ENCODE measurements around the gene MRPS12. TPM values are rescaled to one million over a fixed set of nuclear protein-coding genes. Genes with fewer than 3 reads are reported as not detected.

Gene MRPS12
- polyA plus RNA-seq, 2 of the 4 experiments (the other 2 are of a cell fraction) = 92.8 to 217 TPM

- Histone ChIP-seq H3K4me1 (0 out of 3 replicates have a peak, but pooled peaks cover 5% of the 10 kb centered on the region), H3K9me3 (no peaks in the 10 kb centered on the region), H3K27ac (peak overlapping the region in 1 of 2 experiments; percentile 14; a peak in 1 of 6 replicates), H3K4me2 (no peak overlapping the region), H3K4me3 (no peak overlapping the region)
- FAIRE-seq = peak; percentile 96
- DNase-seq (ENCODE audit: low read depth in 1 of 2, low spot score in 1 of 2) = peak; percentile 75 to 90
- POLR2A ChIA-PET = interaction anchor here (0.7 to 4.0 kb wide), 2 partner anchors 13 to 515 kb away, joined by 3 to 20 read pairs; partner anchors contain the start of genes FAM98C, MRPS12 and SARS2
- WGBS (ENCODE audit: missing lambda C conversion rate) = 53% methylated on average over 13 of the region's 13 CpGs
- ATAC-seq = peak; percentile 72 to 84
- CTCF ChIA-PET = interaction anchor here (0.8 to 4.1 kb wide), 25 partner anchors 11 to 515 kb away, joined by 3 to 105 read pairs (median 5); partner anchors contain the start of genes FAM98C, HNRNPL, MRPS12 and NFKBIB
- TF ChIP-seq, protein P1, sequence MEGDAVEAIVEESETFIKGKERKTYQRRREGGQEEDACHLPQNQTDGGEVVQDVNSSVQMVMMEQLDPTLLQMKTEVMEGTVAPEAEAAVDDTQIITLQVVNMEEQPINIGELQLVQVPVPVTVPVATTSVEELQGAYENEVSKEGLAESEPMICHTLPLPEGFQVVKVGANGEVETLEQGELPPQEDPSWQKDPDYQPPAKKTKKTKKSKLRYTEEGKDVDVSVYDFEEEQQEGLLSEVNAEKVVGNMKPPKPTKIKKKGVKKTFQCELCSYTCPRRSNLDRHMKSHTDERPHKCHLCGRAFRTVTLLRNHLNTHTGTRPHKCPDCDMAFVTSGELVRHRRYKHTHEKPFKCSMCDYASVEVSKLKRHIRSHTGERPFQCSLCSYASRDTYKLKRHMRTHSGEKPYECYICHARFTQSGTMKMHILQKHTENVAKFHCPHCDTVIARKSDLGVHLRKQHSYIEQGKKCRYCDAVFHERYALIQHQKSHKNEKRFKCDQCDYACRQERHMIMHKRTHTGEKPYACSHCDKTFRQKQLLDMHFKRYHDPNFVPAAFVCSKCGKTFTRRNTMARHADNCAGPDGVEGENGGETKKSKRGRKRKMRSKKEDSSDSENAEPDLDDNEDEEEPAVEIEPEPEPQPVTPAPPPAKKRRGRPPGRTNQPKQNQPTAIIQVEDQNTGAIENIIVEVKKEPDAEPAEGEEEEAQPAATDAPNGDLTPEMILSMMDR (IDR thresholded peaks at IDR 0.05) = peak; percentile 49
- TF ChIP-seq, protein P2, sequence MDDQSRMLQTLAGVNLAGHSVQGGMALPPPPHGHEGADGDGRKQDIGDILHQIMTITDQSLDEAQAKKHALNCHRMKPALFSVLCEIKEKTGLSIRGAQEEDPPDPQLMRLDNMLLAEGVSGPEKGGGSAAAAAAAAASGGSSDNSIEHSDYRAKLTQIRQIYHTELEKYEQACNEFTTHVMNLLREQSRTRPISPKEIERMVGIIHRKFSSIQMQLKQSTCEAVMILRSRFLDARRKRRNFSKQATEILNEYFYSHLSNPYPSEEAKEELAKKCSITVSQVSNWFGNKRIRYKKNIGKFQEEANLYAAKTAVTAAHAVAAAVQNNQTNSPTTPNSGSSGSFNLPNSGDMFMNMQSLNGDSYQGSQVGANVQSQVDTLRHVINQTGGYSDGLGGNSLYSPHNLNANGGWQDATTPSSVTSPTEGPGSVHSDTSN (IDR thresholded peaks at IDR 0.05) = 0 out of 2 replicates have a peak, but pooled peaks have one; percentile 42
- no peak for TF ChIP-seq NR3C1 (IDR thresholded peaks at IDR 0.05)
- peak; percentile 65 for TF ChIP-seq SMC3 (IDR thresholded peaks at IDR 0.05)
- TF ChIP-seq PHF8 (IDR thresholded peaks at IDR 0.05; ENCODE audit: borderline replicate concordance, low read depth) = no peak
- peak; percentile 74; the same call in 1 of the 2 replicates for TF ChIP-seq POLR2AphosphoS2 (conservative IDR thresholded peaks at IDR 0.05; ENCODE audit: low read length)
- TF ChIP-seq RAD21 (conservative IDR thresholded peaks at IDR 0.05 in 1 of 2, IDR thresholded peaks at IDR 0.05 in 1 of 2) = peak; percentile 48 to 59
- no peak for TF ChIP-seq ZFP36 (IDR thresholded peaks at IDR 0.05; ENCODE audit: borderline replicate concordance, partially characterized antibody)
Measured at GRCh38 chr19:38917921-38918491, 12.7 kb upstream of the MRPS12 start.

DNA sequence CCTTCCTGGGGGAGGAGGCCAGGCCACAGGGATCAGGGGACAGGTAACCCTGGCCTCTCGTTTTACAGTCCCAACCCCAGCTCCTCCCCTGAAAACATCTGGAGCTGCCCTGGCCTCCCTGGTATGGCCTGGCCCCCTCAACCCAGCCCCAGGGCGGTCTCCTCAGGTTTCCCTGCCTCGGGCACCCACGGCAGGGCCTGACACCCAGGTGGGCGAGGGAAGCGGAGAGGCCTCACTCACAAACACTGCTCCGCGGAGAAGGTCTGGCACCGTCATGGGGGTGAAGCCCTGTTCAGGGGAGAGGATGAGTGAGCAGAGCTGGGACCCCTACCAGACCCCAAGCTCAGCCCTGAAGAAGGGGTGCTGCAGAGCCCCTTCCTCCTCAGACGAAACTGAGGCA is 12.2 kb upstream of the MRPS12 start:
- 88% methylated on average over 10 of the region's 10 CpGs for WGBS (ENCODE audit: missing lambda C conversion rate)
- no peaks in the 10 kb centered on the region for H3K9me3 ChIP-seq
- no peak for FAIRE-seq
- ChIA-PET POLR2A (interaction anchor here (0.6 to 4.0 kb wide), 2 partner anchors 12 to 155 kb away, joined by 4 to 20 read pairs; partner anchors contain the start of genes MRPS12 and SARS2), CTCF (interaction anchor here (1.0 to 4.1 kb wide), 18 partner anchors 11 to 516 kb away, joined by 3 to 105 read pairs (median 6); partner anchors contain the start of genes FAM98C, HNRNPL, MRPS12 and NFKBIB)
- no peak for TF ChIP-seq RFX5 (IDR thresholded peaks at IDR 0.05)
- TF ChIP-seq BHLHE40 (IDR thresholded peaks at IDR 0.05; ENCODE audit: low read depth, low read length) = no peak
- TF ChIP-seq FOSL2 (IDR thresholded peaks at IDR 0.05) = no peak
- no peak for TF ChIP-seq FOSL2 (CRISPR knock-in tag; IDR thresholded peaks at IDR 0.05)
- TF ChIP-seq ESRRA (IDR thresholded peaks at IDR 0.05; ENCODE audit: borderline replicate concordance, low read length) = no peak
- no peak for TF ChIP-seq HOXA7 (CRISPR knock-in tag; IDR thresholded peaks at IDR 0.05)
- TF ChIP-seq, protein P3, sequence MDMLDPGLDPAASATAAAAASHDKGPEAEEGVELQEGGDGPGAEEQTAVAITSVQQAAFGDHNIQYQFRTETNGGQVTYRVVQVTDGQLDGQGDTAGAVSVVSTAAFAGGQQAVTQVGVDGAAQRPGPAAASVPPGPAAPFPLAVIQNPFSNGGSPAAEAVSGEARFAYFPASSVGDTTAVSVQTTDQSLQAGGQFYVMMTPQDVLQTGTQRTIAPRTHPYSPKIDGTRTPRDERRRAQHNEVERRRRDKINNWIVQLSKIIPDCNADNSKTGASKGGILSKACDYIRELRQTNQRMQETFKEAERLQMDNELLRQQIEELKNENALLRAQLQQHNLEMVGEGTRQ (IDR thresholded peaks at IDR 0.05) = no peak
- TF ChIP-seq EHMT2 (IDR thresholded peaks at IDR 0.05; ENCODE audit: low read depth) = no peak
- no peak for TF ChIP-seq PHF8 (IDR thresholded peaks at IDR 0.05; ENCODE audit: borderline replicate concordance, low read depth)
- no peak for TF ChIP-seq JUN (IDR thresholded peaks at IDR 0.05)
- TF ChIP-seq SMC3 (IDR thresholded peaks at IDR 0.05) = no peak
- TF ChIP-seq, protein P4, sequence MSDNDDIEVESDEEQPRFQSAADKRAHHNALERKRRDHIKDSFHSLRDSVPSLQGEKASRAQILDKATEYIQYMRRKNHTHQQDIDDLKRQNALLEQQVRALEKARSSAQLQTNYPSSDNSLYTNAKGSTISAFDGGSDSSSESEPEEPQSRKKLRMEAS (IDR thresholded peaks at IDR 0.05) = no peak
- TF ChIP-seq MYC (IDR thresholded peaks at IDR 0.05; ENCODE audit: borderline replicate concordance, low read length) = no peak
- no peak for TF ChIP-seq GATA3 (IDR thresholded peaks at IDR 0.05; ENCODE audit: borderline replicate concordance)
- no peak for TF ChIP-seq ZC3H11A (IDR thresholded peaks at IDR 0.05)
- TF ChIP-seq ELK1 (IDR thresholded peaks at IDR 0.05; ENCODE audit: low read depth, low read length) = no peak
- no peak for TF ChIP-seq FOSB (CRISPR knock-in tag; IDR thresholded peaks at IDR 0.05)
- TF ChIP-seq ZSCAN20 (CRISPR knock-in tag; IDR thresholded peaks at IDR 0.05) = no peak
- ATAC-seq = no peak
- H3K4me2 ChIP-seq = no peak overlapping the region
- H3K27ac ChIP-seq = no peak overlapping the region
- DNase-seq (ENCODE audit: low read depth in 1 of 2, low spot score in 1 of 2) = no peak
- no peak overlapping the region for H3K4me3 ChIP-seq
- 0 out of 3 replicates have a peak, but pooled peaks cover 5% of the 10 kb centered on the region for H3K4me1 ChIP-seq
